ENCODE data around the gene COL24A1. TPM values are rescaled to one million over a fixed set of nuclear protein-coding genes. Genes with fewer than 3 reads are reported as not detected.
"Not testable (repeated sequence)": the region's sequence is repeated elsewhere in the genome, so short reads cannot be mapped to it uniquely, and the experiment has no call there.

Gene COL24A1
- total RNA-seq, 1 donor from 2014 or later, result not detected

DNA sequence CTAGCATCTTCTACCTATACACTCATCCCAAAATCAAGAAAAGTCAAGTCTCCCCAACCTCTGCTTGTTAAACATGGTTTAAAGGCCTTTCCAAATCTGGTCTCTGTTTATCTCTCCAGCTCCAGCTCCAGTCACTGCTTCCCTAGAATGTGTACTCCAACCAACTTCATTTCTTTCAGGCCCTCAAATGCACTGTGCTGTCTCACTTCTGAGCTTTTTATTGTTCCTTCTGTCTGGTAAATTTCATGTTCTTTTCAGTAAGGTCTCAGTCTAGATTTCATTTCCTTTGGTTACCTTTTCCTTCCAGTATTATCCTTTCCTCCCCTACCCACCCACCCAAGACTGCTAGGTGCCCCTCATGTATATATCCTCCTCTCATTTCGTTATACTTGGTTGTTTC lies 3.7 kb downstream of the COL24A1 start:
- no peak for ATAC-seq

DNA sequence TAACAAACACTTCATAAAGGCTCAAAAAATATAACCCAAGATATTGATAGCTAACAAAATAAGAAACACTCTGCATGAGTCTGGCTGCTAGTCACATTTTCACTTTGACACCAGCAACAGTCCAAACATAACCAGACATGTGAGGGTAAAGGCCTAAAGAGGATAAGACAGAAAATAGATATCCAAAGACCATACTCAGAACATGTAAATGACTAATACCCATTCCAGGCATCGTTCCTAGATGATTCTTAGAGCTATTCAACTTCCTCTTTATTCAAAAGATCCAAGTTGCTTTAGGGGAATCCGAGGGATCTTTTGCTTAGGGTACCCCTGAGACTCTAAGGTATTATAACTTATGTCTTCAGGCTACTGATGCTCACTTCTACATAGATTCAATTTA lies 5.1 kb downstream of the COL24A1 start:
- no peak for ATAC-seq

GRCh38 chr1:86150553-86151055 lies 6.0 kb downstream of the COL24A1 start:
- no peak for ATAC-seq

GRCh38 chr1:86149591-86149990 lies 7.0 kb downstream of the COL24A1 start:
- peak; percentile 99 for ATAC-seq

DNA sequence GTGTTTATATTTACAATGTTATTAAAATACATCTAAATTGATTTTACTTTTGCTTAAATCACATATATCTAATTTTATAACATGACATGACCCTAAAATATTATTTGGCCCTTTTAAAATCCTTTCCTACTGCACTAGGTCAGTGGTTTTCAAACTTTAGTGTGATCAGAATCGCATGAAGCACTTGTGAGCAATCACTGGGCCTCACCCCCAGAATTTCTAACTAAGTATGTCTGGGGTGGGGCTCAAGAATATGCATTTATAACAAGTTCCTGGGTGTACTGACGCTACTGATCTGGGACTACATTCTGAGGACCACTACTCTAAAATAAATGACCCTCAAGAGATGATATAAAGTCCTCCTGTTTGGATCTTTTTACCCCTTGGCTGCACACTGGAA lies 8.8 kb downstream of the COL24A1 start:
- no peak for ATAC-seq

DNA sequence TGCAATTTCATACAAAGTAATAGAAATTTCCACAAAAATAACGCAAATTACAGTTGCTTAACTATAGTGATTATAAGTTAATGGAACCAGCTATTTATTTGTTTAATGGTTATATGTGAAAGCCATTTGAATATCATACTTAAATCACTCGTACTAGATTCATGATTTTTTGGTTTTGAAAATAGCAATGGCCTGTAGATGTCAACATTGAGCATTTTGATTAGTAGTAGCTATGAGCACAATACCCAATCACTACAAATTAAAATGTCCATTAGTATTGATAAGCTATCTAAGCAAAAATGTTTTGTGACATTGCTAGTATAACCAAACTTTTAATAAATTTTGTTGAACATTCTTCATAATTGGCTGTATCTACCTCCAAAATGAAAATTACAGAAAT lies 10.0 kb downstream of the COL24A1 start:
- ATAC-seq, result no peak

DNA sequence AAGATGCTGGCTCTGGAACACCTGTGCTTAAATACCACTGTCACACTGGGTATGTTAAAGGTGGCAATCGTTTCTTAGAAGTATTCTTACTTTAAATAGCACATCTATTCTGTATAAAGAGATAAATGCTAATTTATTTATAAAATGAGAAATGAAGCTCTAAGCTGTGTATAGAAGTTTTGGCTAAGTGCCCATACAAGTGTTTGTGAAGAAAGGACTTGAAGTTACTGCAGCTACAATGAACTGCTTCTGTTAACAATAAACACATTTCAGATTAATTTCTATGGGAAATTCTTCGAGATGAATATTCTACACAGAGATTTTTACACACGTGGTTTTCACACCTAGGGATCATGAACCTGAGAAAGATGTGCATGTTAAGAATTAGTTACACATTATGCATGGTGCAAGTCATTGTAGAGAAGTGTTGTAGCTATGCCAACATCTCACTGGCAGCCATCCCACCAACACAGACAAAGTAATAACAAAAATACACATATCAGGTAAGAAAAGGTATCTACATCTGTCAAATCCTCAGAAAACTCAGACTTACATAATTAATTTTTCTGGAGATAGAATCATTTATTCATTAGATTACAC lies 16.2 kb downstream of the COL24A1 start:
- ATAC-seq, result no peak

DNA sequence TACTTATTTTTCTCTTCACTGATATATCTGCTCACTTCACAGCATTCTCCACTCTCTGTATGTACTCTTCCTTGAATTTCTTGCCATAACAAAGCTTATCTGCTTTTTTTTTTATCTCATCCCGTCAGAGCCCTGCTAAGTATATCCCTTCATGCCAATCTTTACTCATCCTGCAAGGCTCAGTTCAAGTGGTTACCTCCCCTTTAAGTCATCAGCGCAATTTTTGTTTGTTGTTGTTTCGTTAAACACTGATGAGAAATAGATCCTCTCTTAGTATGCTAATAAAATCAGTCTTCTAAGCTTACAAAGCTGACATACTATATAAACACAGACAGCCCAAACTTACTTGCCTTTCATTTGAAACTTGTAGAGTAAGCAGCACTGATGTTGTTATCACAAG lies 17.8 kb downstream of the COL24A1 start:
- no peak for ATAC-seq

- ATAC-seq, result no peak
Observed at GRCh38 chr1:86137436-86137835, 19.1 kb downstream of the COL24A1 start.

DNA sequence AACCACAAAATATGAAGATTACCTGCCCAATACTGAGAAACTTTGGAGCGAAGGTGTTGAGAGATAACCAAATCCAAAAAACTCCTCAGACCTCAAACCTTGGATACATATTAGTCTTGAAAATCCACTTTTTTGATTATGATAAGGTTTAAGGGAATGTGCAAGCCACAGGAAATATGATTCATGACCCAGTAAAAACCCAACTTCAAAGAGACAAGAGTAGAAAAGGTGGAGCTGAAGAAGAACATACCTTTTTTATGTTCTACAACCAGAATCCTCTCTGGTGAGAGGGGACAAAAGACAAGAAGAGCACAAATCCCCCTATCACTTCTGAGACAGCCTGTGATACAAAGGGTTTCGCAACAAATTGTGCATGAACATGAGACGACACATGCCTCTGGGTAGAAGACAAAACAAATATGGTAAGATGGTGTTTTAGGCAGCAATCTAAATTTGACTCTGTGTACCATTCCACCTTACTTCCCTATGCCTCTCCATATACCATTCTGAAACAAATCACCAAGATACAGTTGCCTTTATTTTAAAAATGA lies 37.3 kb downstream of the COL24A1 start:
- no peak for ATAC-seq

GRCh38 chr1:86114816-86115400 lies 41.7 kb downstream of the COL24A1 start:
- ATAC-seq, result no peak

DNA sequence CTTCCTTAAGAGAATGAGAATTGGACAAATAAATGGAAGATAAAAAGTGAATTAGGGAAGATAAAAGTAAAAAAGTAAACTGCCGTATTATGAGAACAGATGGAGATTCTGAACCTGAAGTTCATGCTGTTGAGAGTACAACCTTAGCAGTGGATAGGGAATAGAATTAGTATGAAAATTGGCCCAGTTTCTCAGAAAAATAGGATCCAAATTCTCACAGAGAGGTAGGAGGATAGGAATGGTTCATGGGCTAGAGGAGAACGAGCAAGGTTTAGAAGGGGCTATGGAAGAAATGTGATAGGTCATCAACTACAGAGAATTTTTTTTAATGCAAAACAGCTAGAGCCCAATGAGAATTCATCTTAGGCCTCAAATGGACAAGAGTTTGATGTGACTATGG lies 42.3 kb downstream of the COL24A1 start:
- no peak for ATAC-seq

GRCh38 chr1:86111590-86111989 lies 45.0 kb downstream of the COL24A1 start:
- not testable (repeated sequence) for ATAC-seq

DNA sequence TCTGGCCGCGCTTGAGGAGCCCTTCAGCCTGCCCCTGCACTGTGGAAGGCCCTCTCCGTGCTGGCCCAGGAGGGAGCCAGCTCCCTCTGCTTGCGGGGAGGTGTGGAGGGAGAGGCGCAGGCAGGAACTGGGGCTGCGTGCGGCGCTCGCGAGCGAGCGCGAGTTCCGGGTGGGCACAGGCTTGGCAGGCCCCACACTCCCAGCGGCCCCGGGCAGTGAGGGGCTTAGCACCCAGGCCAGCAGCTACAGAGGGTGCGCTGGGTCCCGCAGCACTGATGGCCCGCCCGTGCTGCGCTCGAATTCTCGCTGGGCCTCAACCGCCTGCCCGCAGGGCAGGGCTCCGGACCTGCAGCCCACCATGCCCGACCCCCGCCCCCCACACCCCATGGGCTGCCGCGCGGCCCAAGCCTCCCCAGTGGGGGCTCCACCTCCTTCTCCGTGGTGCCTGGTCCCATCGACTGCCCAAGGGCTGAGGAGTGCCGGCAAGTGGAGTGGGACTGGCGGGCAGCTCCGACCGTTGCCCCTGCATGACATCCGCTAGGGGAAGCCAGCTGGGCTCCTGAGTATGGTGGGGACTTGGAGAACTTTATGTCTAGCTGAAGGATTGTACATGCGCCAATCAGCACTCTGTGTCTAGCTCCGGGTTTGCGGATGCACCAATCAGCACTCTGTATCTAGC lies 46.0 kb downstream of the COL24A1 start:
- ATAC-seq, result no peak

DNA sequence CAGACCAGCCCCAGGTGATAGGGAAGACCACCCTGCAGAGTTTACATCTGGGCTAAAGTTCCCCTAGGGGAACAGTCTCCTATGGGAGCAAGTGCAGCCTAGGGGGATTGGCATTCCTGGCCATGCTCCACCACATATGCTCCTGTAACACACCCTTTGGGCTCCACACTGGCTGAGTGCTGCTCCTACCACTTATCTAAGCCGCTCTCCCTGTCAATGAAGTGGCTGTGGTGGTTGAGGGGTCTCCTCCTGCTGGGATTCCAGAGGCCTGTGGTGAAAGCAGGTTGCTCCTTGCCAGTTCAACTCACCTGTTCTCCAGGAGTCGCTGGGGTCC lies 51.1 kb downstream of the COL24A1 start:
- ATAC-seq, result peak; percentile 22

DNA sequence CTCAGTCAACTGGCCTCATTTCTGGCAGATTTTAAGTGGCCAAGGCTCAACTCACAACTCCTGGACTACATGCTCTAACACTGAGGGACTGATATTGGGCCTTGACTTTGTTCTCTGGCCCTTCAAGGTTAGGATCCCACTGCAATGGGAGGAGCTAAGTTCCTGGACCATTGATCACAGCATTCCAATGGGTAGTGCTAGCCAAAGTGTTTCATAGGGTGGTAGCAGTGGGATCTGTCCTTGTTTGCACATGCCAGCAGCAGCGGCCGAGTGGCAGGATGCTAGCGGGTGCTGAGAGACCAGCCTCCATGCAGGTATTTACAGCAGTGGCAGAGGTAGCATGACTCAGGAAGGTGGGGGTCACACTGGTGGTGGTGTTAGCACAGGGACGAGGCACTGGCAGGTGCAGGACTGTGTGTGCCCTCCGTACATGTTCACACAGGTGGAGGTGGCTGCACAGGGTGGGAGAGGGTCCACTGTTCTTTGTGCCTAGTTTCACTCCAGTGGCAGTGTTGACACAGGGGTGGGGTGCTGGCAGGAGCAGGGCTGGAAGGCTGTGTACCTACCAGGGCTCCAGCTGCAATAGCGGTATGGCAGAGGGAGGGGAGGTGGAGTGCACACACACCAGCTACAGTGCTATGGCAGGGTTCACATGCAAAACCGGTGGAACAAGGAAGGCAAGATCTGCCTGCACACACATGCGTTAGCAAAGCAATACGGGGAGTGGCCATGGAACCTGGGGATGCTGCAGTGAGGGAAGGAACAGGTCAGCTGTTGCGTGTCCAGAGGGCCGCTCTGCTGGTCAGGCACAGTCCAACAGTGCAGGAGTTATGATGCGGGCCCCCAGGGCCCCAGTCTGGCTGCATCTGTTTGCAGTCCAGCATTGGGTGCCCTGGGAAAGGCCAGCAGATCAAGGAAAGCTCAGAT lies 51.7 kb downstream of the COL24A1 start:
- peak; percentile 98 for ATAC-seq

DNA sequence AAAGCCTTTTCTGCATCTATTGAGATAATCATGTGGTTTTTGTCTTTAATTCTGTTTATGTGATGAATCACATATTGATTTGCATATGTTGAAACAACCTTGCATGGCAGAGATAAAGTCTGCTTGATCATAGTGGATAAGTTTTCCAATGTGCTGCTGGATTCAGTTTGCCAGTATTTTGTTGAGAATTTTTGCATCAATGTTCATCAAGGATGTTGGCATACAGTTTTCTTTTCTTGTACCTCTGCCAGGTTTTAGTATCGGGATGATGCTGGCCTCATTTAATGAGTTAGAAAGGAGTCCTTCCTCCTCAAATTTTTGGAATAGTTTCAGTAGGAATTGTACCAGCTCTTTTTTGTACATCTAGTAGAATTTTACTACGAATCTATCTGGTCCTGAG lies 55.0 kb downstream of the COL24A1 start:
- no peak for ATAC-seq

DNA sequence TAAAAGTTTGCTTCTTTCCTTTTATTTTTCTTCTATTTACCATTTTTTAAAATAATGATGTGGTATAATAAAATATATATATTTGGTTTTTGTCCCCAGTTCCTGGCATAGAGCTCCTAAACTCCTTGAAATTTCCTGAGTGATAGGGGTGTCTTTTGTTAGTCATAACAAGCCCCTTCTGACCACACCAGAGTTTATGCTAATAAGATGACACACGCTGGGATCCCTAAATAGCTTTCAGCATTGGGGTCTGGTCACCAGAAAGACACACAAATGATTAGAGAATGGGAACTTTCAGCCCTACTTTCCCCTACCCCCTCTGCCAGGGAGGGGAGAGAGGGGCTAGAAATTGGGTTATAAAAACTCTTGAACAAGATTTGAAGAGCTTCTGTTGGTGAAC lies 56.2 kb downstream of the COL24A1 start:
- ATAC-seq, result no peak

GRCh38 chr1:86089765-86090164 lies 66.8 kb downstream of the COL24A1 start:
- no peak for ATAC-seq

DNA sequence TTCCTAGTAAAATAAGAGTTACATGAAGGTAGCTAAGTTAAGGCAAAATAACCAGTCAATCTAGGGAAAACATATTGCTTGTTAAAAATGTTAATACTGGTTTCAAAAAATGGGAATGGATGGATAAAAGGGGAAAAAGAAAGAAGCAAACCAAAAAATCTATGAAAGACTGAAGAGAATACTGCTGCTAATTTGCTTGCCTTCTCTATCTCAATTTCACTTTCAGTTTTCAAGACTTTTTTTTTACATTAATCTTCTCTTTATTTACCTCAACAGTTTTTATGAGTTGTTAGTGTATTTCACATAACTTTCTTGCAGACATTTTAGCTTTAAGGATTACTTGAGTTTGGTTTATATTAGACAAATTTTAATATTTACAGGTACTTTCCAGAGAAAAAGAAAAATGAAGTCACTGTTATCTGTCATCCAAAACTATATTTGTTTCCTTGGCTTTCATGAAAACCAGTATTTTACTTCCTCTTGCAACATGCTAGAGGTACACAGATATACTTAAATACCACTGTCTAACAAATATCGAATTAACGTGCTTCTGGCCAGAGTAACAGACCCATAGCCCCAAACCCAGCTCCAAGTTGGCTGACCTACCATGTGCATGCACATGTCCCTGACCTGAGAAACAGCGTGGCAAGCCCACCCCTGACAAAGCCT lies 70.7 kb downstream of the COL24A1 start:
- ATAC-seq, result no peak

DNA sequence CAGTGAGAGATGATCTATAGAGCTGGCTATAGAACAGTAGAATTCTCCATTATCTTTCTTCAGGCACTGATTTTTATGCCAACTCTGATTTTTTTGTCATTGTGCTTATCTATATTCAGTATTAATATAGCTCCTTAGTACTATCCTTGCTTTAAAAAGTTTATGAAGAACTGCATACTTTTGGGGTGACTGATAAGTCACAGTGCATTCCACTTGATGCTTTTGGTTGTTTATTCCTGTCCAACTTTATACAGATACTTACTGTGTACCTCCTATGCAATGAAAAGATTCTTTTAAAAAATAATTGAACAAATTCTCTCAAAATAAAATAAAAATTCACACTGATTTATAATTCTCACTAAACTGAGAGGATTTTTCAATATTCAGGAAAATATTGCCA lies 71.6 kb downstream of the COL24A1 start:
- no peak for ATAC-seq

- ATAC-seq, result no peak
Observed at GRCh38 chr1:86082183-86082582, 74.4 kb downstream of the COL24A1 start.

Data from esophagus mucosa (tissue), 1 donor.